ENCODE data around the gene FLT3.

FLT3 gene

DNA sequence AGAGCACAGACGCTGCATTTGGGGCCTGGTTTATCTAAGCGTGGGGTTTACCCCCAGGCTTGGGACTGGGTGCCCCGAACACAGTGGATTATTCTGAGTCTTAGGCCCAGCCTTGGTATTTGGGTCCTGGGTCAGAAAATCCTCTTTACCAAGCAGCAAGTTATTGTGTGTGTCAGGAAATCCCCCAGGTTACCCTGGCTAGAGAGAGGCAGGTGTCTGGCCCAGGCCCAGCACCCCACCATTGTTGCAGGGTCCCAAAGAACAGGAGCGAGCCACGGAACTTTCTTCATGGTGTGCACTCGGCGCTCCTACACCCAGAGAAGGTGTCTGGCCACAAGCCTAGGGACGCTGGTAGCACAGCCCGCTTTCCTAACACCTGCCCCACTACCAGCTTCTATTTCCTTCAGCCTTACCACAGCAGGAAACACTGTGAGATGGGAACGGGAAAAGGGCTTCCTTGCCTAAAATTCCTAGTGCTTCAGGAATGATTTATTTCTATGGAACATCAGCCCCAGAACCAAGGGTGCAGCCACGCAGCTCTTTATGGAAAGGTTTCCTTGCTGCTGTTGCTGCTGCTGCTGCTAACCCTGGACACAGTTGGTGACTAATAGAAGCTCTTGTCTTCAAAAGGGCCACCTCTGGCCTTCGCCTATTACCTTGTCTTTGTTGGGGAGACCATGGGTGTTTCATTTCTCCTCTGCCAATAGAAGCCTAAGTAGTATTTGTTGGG, 123.8 kb downstream of the FLT3 start:
- Histone ChIP-seq H3K4me3 (ENCODE audit: low read depth in 1 of 5, low read length in 5 of 5) (no peak overlapping the region), H3K9me3 (ENCODE audit: control insufficient read depth in 5 of 5, low read length in 5 of 5) (no peaks in the 10 kb centered on the region), H3K4me1 (ENCODE audit: control insufficient read depth in 5 of 5, insufficient read depth in 5 of 5, low read length in 5 of 5) (peaks cover 0 to 32% (median 24%) of the 10 kb centered on the region in 5 donors), H3K27me3 (ENCODE audit: control insufficient read depth in 5 of 5, insufficient read depth in 4 of 5, low read length in 5 of 5) (peaks cover 68 to 95% (median 85%) of the 10 kb centered on the region in 5 donors), H3K27ac (ENCODE audit: low read depth, low read length) (no peak overlapping the region), H3K36me3 (ENCODE audit: control insufficient read depth in 5 of 5, insufficient read depth in 5 of 5, low read length in 5 of 5) (no peaks in the 10 kb centered on the region), H3K9ac (ENCODE audit: low read length in 5 of 5) (no peak overlapping the region)

DNA sequence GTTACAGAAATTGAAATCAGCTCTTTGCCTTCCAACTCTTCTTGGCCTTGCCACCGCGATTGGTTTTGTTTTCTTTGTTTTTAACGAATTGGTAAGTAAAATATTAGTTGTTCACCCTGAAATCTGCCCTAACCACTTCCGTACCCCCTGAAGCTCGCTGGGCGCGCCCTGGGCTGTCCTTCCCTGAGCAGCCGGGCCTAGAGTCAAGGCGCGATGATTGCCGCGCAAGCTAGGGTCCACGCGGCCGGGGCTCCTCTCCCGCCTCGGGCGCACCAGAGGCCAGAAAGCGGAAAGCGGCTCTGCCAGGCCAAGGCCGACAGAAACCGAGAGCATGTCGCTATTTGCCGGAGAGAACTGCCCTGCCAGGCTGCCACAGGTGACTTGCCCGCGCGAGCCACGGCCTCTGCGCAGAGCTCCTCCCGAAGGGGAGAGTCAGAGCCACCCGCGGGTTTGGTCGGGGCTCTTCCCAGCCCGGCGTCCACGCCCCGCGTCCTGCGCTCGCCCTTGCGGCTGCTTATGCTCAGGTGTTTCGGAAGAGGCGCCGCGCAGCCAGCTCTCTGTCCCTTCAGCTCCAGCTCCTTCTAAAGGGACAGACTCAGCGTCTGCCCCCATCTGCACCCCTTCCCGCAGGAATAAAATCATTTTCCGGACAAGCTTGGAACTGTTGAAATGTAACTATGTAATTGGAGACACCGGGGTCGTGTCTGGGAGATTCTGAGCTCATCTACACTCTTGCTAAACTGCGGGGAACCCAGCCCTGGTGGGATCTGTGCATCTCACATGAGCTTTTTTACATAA, 124.6 kb downstream of the FLT3 start:
- Histone ChIP-seq H3K9ac (ENCODE audit: low read length in 5 of 5) (no peak overlapping the region), H3K27me3 (ENCODE audit: control insufficient read depth in 5 of 5, insufficient read depth in 4 of 5, low read length in 5 of 5) (peaks cover 68 to 95% (median 85%) of the 10 kb centered on the region in 5 donors), H3K4me1 (ENCODE audit: control insufficient read depth in 5 of 5, insufficient read depth in 5 of 5, low read length in 5 of 5) (peaks cover 0 to 32% (median 24%) of the 10 kb centered on the region in 5 donors), H3K27ac (ENCODE audit: low read depth, low read length) (no peak overlapping the region), H3K36me3 (ENCODE audit: control insufficient read depth in 5 of 5, insufficient read depth in 5 of 5, low read length in 5 of 5) (no peaks in the 10 kb centered on the region), H3K9me3 (ENCODE audit: control insufficient read depth in 5 of 5, low read length in 5 of 5) (no peaks in the 10 kb centered on the region), H3K4me3 (ENCODE audit: low read depth in 1 of 5, low read length in 5 of 5) (no peak overlapping the region)

DNA sequence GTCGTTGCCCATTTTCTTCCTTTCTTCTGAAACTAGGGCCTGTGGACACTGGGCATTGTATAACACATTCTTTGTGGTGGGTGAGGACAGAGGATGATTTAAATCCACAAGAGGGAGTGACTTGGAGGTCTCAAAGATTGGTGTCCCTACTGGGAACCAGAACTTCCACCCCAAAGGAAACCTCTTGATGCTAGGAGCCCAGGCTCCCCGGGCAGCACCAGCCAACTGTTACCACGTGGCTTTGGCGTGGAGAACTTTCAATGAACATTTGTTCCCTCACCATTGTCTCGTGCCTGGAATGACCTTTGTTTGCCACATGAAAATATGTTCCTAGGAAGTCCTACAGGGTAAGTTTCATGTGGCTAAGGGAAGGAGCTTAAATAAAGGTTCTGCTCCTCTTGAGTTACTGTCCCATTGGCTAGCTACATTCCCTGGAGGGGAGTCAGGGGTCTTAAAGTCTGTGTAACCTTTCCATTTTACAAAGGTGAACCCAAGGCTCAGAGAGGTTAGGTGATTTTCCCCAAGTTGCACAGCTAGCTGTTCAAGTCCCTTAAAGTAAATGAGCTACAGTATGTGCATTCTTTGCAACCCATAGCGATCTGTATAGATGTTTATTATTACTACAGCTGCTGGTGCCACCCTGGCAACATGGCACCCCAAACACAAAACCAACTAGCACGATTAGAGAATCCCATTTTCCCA, 126.3 kb downstream of the FLT3 start:
- H3K36me3 ChIP-seq (ENCODE audit: control insufficient read depth in 5 of 5, insufficient read depth in 5 of 5, low read length in 5 of 5) = no peaks in the 10 kb centered on the region
- no peak overlapping the region for H3K9ac ChIP-seq (ENCODE audit: low read length in 5 of 5)
- peaks cover 0 to 17% (median 15%) of the 10 kb centered on the region in 5 donors for H3K4me1 ChIP-seq (ENCODE audit: control insufficient read depth in 5 of 5, insufficient read depth in 5 of 5, low read length in 5 of 5)
- H3K4me3 ChIP-seq (ENCODE audit: low read depth in 1 of 5, low read length in 5 of 5) = no peak overlapping the region
- peaks cover 69 to 95% (median 84%) of the 10 kb centered on the region in 5 donors for H3K27me3 ChIP-seq (ENCODE audit: control insufficient read depth in 5 of 5, insufficient read depth in 4 of 5, low read length in 5 of 5)
- no peaks in the 10 kb centered on the region for H3K9me3 ChIP-seq (ENCODE audit: control insufficient read depth in 5 of 5, low read length in 5 of 5)
- H3K27ac ChIP-seq (ENCODE audit: low read depth, low read length) = no peak overlapping the region

DNA sequence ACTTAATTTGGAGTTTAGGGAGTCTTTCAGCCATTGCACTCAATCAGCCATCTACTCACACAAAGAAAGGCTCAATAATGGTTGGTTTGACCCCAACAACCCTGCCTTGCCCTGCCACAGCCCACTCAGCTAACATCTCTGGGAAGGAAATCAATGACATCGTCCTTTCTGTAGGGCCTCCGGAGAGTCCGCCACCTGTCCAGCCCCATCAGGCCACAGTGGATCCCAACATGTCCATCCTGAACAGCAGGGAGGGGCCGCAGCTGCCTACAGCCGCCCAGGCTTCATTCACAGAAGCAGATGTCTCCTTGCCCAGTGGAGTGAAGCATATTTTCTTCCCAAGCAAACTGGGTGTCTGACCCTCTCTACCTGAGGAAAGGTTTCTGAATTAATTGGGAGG, 127.1 kb downstream of the FLT3 start:
- Histone ChIP-seq H3K36me3 (ENCODE audit: control insufficient read depth in 5 of 5, insufficient read depth in 5 of 5, low read length in 5 of 5) (no peaks in the 10 kb centered on the region), H3K27me3 (ENCODE audit: control insufficient read depth in 5 of 5, insufficient read depth in 4 of 5, low read length in 5 of 5) (peaks cover 77 to 95% (median 86%) of the 10 kb centered on the region in 5 donors), H3K9ac (ENCODE audit: low read length in 5 of 5) (no peak overlapping the region), H3K27ac (ENCODE audit: low read depth, low read length) (no peak overlapping the region), H3K4me3 (ENCODE audit: low read depth in 1 of 5, low read length in 5 of 5) (no peak overlapping the region), H3K9me3 (ENCODE audit: control insufficient read depth in 5 of 5, low read length in 5 of 5) (no peaks in the 10 kb centered on the region), H3K4me1 (ENCODE audit: control insufficient read depth in 5 of 5, insufficient read depth in 5 of 5, low read length in 5 of 5) (peaks cover 0 to 20% (median 18%) of the 10 kb centered on the region in 5 donors)

DNA sequence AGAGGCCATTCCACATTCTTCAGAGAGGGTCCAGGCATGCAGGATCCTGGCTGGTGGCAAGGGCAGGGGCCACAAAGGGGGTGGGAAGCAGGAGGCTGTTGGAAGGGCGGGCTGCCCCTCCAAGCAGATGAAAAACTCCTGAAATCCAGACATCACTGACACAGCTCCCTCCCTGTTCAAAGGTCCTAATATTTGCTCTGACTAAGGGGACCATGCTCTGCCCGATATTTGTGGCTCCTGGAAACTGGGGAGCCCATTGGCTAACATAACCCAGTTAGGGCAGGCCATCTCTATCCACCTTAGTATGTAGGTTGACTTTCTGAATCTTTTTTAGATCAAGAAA, 127.9 kb downstream of the FLT3 start:
- Histone ChIP-seq H3K9me3 (ENCODE audit: control insufficient read depth in 5 of 5, low read length in 5 of 5) (no peaks in the 10 kb centered on the region), H3K27ac (ENCODE audit: low read depth, low read length) (no peak overlapping the region), H3K9ac (ENCODE audit: low read length in 5 of 5) (no peak overlapping the region), H3K27me3 (ENCODE audit: control insufficient read depth in 5 of 5, insufficient read depth in 4 of 5, low read length in 5 of 5) (peaks cover 82 to 95% (median 86%) of the 10 kb centered on the region in 5 donors), H3K4me1 (ENCODE audit: control insufficient read depth in 5 of 5, insufficient read depth in 5 of 5, low read length in 5 of 5) (peaks cover 0 to 19% (median 16%) of the 10 kb centered on the region in 5 donors), H3K36me3 (ENCODE audit: control insufficient read depth in 5 of 5, insufficient read depth in 5 of 5, low read length in 5 of 5) (no peaks in the 10 kb centered on the region), H3K4me3 (ENCODE audit: low read depth in 1 of 5, low read length in 5 of 5) (no peak overlapping the region)

DNA sequence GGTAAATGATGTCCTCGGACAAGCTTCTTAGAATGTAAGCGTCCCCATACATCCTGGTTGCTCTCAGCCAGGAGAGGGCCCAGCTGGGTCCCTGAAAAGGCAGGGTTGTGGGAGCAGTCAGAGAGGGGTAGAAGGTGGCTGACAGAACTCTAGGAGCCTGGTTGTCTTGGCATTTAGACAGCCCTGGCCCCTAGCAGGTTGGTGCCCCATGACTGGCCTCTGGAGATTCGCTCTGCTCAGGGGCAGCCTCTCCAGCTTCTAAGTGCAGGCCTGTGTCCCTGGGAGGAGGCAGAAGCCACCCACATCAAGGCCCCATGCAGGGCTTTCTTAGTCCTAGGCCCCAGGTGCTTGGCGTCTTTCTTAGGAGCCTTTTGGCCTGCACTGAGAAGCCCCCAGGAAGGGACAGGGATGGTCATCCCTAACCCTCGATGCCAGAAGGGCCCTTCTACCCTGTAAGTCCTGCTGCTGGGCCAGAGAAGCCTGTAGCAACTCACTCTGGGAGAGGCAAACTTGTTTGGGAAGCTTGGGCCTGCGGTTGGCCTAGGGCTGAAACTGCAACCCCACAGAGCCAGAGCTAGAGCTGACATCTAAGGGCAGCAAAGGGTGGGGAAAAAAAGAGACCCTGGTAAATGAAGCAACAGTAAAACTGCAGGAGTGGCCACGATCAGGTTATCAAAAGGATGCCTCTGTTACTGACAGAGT, 128.4 kb downstream of the FLT3 start:
- Histone ChIP-seq H3K9me3 (ENCODE audit: control insufficient read depth in 5 of 5, low read length in 5 of 5) (no peaks in the 10 kb centered on the region), H3K9ac (ENCODE audit: low read length in 5 of 5) (no peak overlapping the region)

DNA sequence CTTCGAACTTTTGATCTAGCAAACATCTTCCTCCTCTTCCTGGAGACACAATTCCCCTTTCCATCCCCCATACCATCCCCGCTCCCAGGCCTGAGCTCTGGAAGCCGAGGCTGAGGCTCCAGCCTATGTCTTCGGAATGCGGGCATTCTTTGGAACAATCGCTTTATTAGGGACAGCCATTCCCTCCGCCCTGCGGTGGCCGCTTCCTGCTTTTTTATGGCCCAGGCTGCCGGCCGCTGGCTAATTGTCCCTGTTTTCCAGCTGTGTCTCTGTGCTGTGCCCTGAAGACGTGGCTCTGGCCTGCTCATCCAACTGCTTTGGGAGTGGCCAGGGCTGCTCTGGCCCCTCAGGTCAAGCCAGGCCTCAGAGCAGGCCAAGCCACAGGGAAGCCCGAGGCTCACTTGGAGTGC, 129.1 kb downstream of the FLT3 start:
- Histone ChIP-seq H3K9ac (ENCODE audit: low read length in 5 of 5) (no peak overlapping the region), H3K36me3 (ENCODE audit: control insufficient read depth in 5 of 5, insufficient read depth in 5 of 5, low read length in 5 of 5) (no peaks in the 10 kb centered on the region), H3K27me3 (ENCODE audit: control insufficient read depth in 5 of 5, insufficient read depth in 4 of 5, low read length in 5 of 5) (peaks cover 81 to 97% (median 87%) of the 10 kb centered on the region in 5 donors), H3K9me3 (ENCODE audit: control insufficient read depth in 5 of 5, low read length in 5 of 5) (no peaks in the 10 kb centered on the region), H3K4me1 (ENCODE audit: control insufficient read depth in 5 of 5, insufficient read depth in 5 of 5, low read length in 5 of 5) (peaks cover 0 to 28% (median 20%) of the 10 kb centered on the region in 5 donors), H3K4me3 (ENCODE audit: low read depth in 1 of 5, low read length in 5 of 5) (no peak overlapping the region), H3K27ac (ENCODE audit: low read depth, low read length) (no peak overlapping the region)

More for the DNA sequence above, 128.4 kb downstream of the FLT3 start:
- H3K36me3 ChIP-seq (ENCODE audit: control insufficient read depth in 5 of 5, insufficient read depth in 5 of 5, low read length in 5 of 5) = no peaks in the 10 kb centered on the region
- no peak overlapping the region for H3K27ac ChIP-seq (ENCODE audit: low read depth, low read length)
- H3K4me1 ChIP-seq (ENCODE audit: control insufficient read depth in 5 of 5, insufficient read depth in 5 of 5, low read length in 5 of 5) = peaks cover 0 to 24% (median 18%) of the 10 kb centered on the region in 5 donors
- peaks cover 83 to 97% (median 87%) of the 10 kb centered on the region in 5 donors for H3K27me3 ChIP-seq (ENCODE audit: control insufficient read depth in 5 of 5, insufficient read depth in 4 of 5, low read length in 5 of 5)
- no peak overlapping the region for H3K4me3 ChIP-seq (ENCODE audit: low read depth in 1 of 5, low read length in 5 of 5)

DNA sequence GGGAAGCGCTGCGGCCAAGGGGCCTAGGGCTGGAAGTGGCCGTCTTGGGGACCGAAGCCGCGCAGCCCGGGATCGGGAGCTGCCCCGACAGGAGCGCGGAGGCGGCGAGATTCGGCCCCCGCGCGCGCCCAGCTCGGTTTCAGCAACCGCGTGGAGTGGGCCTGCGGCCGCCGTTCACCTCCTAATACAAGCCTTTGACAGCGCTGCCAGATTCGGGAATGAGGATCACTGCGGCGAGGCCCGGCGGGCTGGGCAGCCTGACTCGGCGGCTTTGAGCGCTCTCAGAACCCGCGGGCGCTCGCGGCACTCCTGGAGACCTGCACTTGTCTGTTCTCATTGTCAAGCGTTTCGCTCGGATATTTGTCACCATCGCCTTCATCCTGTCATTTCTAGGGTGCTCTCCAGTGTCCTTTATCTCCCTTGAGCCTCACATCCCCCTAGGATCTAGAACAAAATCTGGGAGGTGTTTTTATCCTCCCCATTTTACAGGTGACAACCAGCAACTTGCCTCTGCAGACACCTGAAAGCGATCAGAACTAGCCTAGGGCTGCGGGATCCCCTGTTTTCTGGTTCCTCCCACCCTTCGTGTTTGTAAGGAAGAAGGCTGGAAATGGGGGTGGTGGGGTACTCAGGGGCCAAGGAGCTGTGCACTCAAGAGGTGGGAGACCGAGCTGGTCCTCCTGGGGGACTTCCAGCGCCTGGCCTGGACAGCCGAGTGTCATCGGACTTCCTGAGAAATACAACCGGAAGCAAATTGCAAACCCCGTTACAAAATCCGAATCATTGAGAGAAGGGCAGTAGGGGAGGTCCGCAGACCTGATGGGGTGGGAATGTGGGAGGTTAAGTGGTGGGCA, 129.8 kb downstream of the FLT3 start:
- Histone ChIP-seq H3K4me3 (ENCODE audit: low read depth in 1 of 5, low read length in 5 of 5) (no peak overlapping the region), H3K9ac (ENCODE audit: low read length in 5 of 5) (no peak overlapping the region), H3K9me3 (ENCODE audit: control insufficient read depth in 5 of 5, low read length in 5 of 5) (no peaks in the 10 kb centered on the region), H3K36me3 (ENCODE audit: control insufficient read depth in 5 of 5, insufficient read depth in 5 of 5, low read length in 5 of 5) (no peaks in the 10 kb centered on the region), H3K4me1 (ENCODE audit: control insufficient read depth in 5 of 5, insufficient read depth in 5 of 5, low read length in 5 of 5) (peaks cover 0 to 29% (median 22%) of the 10 kb centered on the region in 5 donors), H3K27me3 (ENCODE audit: control insufficient read depth in 5 of 5, insufficient read depth in 4 of 5, low read length in 5 of 5) (peaks cover 80 to 97% (median 87%) of the 10 kb centered on the region in 5 donors), H3K27ac (ENCODE audit: low read depth, low read length) (no peak overlapping the region)

DNA sequence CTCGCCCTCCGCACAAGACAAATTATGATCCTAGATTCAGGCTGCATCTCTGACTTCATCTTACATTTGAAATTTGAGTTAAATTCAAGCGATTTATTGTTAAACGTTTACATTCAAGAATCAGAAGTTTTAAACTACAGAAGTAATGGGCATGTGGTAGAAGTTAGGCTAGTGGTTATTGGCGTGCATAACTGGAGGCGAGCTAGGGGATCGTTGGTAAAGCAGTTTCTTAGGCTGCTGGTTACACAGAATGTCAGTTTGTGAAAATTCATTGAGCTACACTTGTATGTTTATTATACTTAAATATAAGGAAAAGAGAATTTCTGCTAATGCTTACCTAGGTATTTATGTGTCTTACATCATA, 130.5 kb downstream of the FLT3 start:
- no peak overlapping the region for H3K9ac ChIP-seq (ENCODE audit: low read length in 5 of 5)
- H3K36me3 ChIP-seq (ENCODE audit: control insufficient read depth in 5 of 5, insufficient read depth in 5 of 5, low read length in 5 of 5) = no peaks in the 10 kb centered on the region
- H3K27ac ChIP-seq (ENCODE audit: low read depth, low read length) = no peak overlapping the region
- H3K4me1 ChIP-seq (ENCODE audit: control insufficient read depth in 5 of 5, insufficient read depth in 5 of 5, low read length in 5 of 5) = peaks cover 0 to 28% (median 22%) of the 10 kb centered on the region in 5 donors
- no peak overlapping the region for H3K4me3 ChIP-seq (ENCODE audit: low read depth in 1 of 5, low read length in 5 of 5)
- no peaks in the 10 kb centered on the region for H3K9me3 ChIP-seq (ENCODE audit: control insufficient read depth in 5 of 5, low read length in 5 of 5)
- H3K27me3 ChIP-seq (ENCODE audit: control insufficient read depth in 5 of 5, insufficient read depth in 4 of 5, low read length in 5 of 5) = peaks cover 80 to 97% (median 89%) of the 10 kb centered on the region in 5 donors

Data from subcutaneous abdominal adipose tissue (tissue), 5 donors.